HCT116 (cell line): ENCODE results near the gene CDCA3. TPM values are rescaled to one million over a fixed set of nuclear protein-coding genes. Genes with fewer than 3 reads are reported as not detected.

Experiments used
- ATAC-seq: fragments of 200-7000 bp; cut with Tn5 transposase; 2 replicates; pipeline ENCODE4 v1.9.1; 2020; ENCODE audit warnings: mild to moderate bottlenecking, moderate library complexity
- BruUV-seq: library from RNA; stranded (reverse); fragments of 400-500 nt; replicated peaks from 2 replicates; lab custom pipeline; 2021; lab: Mats Ljungman, UMichigan
- CTCF ChIA-PET: fragments of 300-600 bp; sonication (Branson Sonifier 250); formaldehyde crosslinking; loops from one replicate; lab custom pipeline; 2021; ENCODE audit warnings: antibody characterized with exemption; lab: Charles Lee
- POLR2A ChIA-PET: fragments of 300-600, 350-600 bp; sonication (Branson Sonifier 250); formaldehyde crosslinking; loops from one replicate; lab custom pipeline; 2021; ENCODE audit warnings: antibody characterized with exemption; lab: Charles Lee
- RAD21 ChIA-PET, 2 experiments: fragments of 300-600 bp; sonication (Branson Sonifier 250); formaldehyde crosslinking; loops; one replicate each; lab custom pipeline; 2023; ENCODE audit warnings: low total read pairs in 2 of 2; ENCODE audit not compliant: uncharacterized antibody in 2 of 2, unreplicated experiment in 2 of 2, low non-redundant PET in 1 of 2; lab: Charles Lee
- DNase-seq: peaks from one replicate; pipeline ENCODE4 v3.0.0-alpha.2; 2010; ENCODE audit warnings: low read depth, low spot score
- H2AFZ ChIP-seq: fragments of 200-600 bp; shearing (Covaris generic), sonication (generic); 2 replicates; pipeline ENCODE4 v1.6.1; 2017; ENCODE audit warnings: low read depth, mixed run types, mixed read lengths, antibody characterized with exemption, low read length; ENCODE audit not compliant: poor library complexity, severe bottlenecking
- H3K27ac ChIP-seq: 2 replicates; pipeline ENCODE4 v1.5.1; 2012; ENCODE audit warnings: low read depth, low read length
- H3K27me3 ChIP-seq: fragments of 200-600 bp; sonication (generic); 2 replicates; pipeline ENCODE4 v1.6.1; 2016; ENCODE audit warnings: mixed run types, low read length, mixed read lengths; ENCODE audit not compliant: insufficient read depth
- H3K36me3 ChIP-seq, 2 experiments: fragments of 200-500 bp in 1 of 2; fragments of 200-600 bp in 1 of 2; sonication (Bioruptor generic) in 1 of 2; sonication (generic) in 1 of 2; 2 replicates each; pipeline versions ENCODE4 v1.5.1 to v1.6.1; 2014 to 2016; ENCODE audit warnings: low read length in 2 of 2, inconsistent platforms in 1 of 2, mixed read lengths in 1 of 2, mixed run types in 1 of 2; ENCODE audit not compliant: insufficient read depth in 2 of 2, control insufficient read depth in 1 of 2
- H3K4me1 ChIP-seq, 2 experiments: fragments of 200-600 bp in 1 of 2; sonication (generic) in 1 of 2; 2 replicates each; pipeline versions ENCODE4 v1.5.1 to v1.6.1; 2012 to 2017; ENCODE audit warnings: low read length in 2 of 2, inconsistent platforms in 1 of 2, mild to moderate bottlenecking in 1 of 2, mixed read lengths in 1 of 2, mixed run types in 1 of 2, moderate library complexity in 1 of 2; ENCODE audit not compliant: insufficient read depth in 2 of 2, control insufficient read depth in 1 of 2
- H3K4me2 ChIP-seq: fragments of 200-600 bp; sonication (generic); 2 replicates; pipeline ENCODE4 v1.6.1; 2017; ENCODE audit warnings: mixed run types, low read length, mixed read lengths
- H3K4me3 ChIP-seq, 2 experiments: fragments of 200-600 bp in 1 of 2; sonication (generic) in 1 of 2; replicated peaks in 1 of 2; 2 replicates each; pipeline ENCODE4 v1.5.1; 2011 to 2016; ENCODE audit warnings: low read length in 2 of 2, control low read depth in 1 of 2, low read depth in 1 of 2, mild to moderate bottlenecking in 1 of 2, mixed read lengths in 1 of 2, mixed run types in 1 of 2
- H3K79me2 ChIP-seq: fragments of 200-600 bp; sonication (generic); 2 replicates; pipeline ENCODE4 v1.6.1; 2017; ENCODE audit warnings: mild to moderate bottlenecking, mixed run types, low read length, moderate library complexity, mixed read lengths; ENCODE audit not compliant: insufficient read depth
- H3K9ac ChIP-seq: fragments of 200-600 bp; sonication (generic); 2 replicates; pipeline ENCODE4 v1.6.1; 2016; ENCODE audit warnings: low read length, mixed read lengths
- H3K9me2 ChIP-seq: fragments of 200-600 bp; sonication (generic), shearing (Covaris generic); 2 replicates; pipeline ENCODE4 v1.6.1; 2017; ENCODE audit warnings: mixed run types, mild to moderate bottlenecking, moderate library complexity; ENCODE audit not compliant: insufficient read depth
- H3K9me3 ChIP-seq, 2 experiments: fragments of 200-500 bp in 1 of 2; fragments of 200-600 bp in 1 of 2; sonication (Bioruptor generic) in 1 of 2; sonication (generic) in 1 of 2; 2 replicates each; pipeline ENCODE4 v1.6.1; 2014 to 2017; ENCODE audit warnings: low read length in 2 of 2, mixed read lengths in 2 of 2, inconsistent platforms in 1 of 2, low read depth in 1 of 2, mild to moderate bottlenecking in 1 of 2, mixed run types in 1 of 2, moderate library complexity in 1 of 2; ENCODE audit not compliant: control insufficient read depth in 1 of 2, insufficient read depth in 1 of 2
- H4K20me1 ChIP-seq: fragments of 200-600 bp; sonication (generic), shearing (Covaris generic); 2 replicates; pipeline ENCODE4 v1.6.1; 2017; ENCODE audit warnings: mixed run types, mild to moderate bottlenecking, moderate library complexity; ENCODE audit not compliant: insufficient read depth
- CTCF ChIP-seq, 3 experiments: fragments of 200-600 bp in 1 of 3; sonication (generic) in 1 of 3; IDR thresholded peaks in 2 of 3; conservative IDR thresholded peaks in 1 of 3; 2 replicates each; pipeline ENCODE4 v1.5.1; 2012 to 2017; ENCODE audit warnings: low read depth in 2 of 3, low read length in 2 of 3, antibody characterized with exemption in 1 of 3, borderline replicate concordance in 1 of 3, control low read depth in 1 of 3, mild to moderate bottlenecking in 1 of 3, mixed read lengths in 1 of 3, mixed run types in 1 of 3, moderate library complexity in 1 of 3; ENCODE audit not compliant: insufficient read depth in 1 of 3
- EGR1 ChIP-seq: IDR thresholded peaks from 2 replicates; pipeline ENCODE4 v1.6.1; 2012; ENCODE audit warnings: low read depth
- EZH2 ChIP-seq: fragments of 200-600 bp; sonication (generic); IDR thresholded peaks from 2 replicates; pipeline ENCODE4 v1.6.1; 2017; ENCODE audit warnings: antibody characterized with exemption, mixed run types
- RAD21 ChIP-seq: IDR thresholded peaks from 2 replicates; pipeline ENCODE4 v1.6.1; 2012; ENCODE audit warnings: low read depth, mild to moderate bottlenecking
- ZBTB33 ChIP-seq: IDR thresholded peaks from 2 replicates; pipeline ENCODE4 v1.6.1; 2011; ENCODE audit warnings: mild to moderate bottlenecking, low read length, moderate library complexity; ENCODE audit not compliant: insufficient replicate concordance; ENCODE audit errors: extremely low read depth
- ZFX ChIP-seq: fragments of 450-650 bp; IDR thresholded peaks from 2 replicates; pipeline ENCODE4 v1.6.1; 2017
- intact Hi-C: fragments of 100-400 bp; cut with micrococcal nuclease; formaldehyde crosslinking; loops from 2 replicates; pipeline ENCODE4 v1.10.0; 2022
- total RNA-seq: library from RNA; stranded (reverse); gene quantifications from one replicate; pipeline ENCODE4 v1.2.1, GENCODE V29; 2021; ENCODE audit not compliant: unreplicated experiment
- TF ChIP-seq, protein P1 (sequence below): IDR thresholded peaks from 2 replicates; pipeline ENCODE4 v1.6.1; 2012; ENCODE audit warnings: low read depth

CDCA3 gene
- total RNA-seq, 1 experiment from 2014 or later = 63.0 TPM

- ChIA-PET RAD21 (no interaction called here), CTCF (no interaction called here), POLR2A (interaction anchor here (0.6 kb wide), 1 partner anchor 210 kb away, joined by 5 read pairs; no protein-coding TSS in a partner anchor)
- no peak overlapping the region for H3K9ac ChIP-seq
- no peak overlapping the region for H3K4me3 ChIP-seq
- H3K4me2 ChIP-seq = no peak overlapping the region
- no peaks in the 10 kb centered on the region for H3K9me2 ChIP-seq
- ATAC-seq = no peak
- H3K27me3 ChIP-seq = peaks cover 6% of the 10 kb centered on the region; the same call in 1 of the 2 replicates
- no peak for DNase-seq
- H2AFZ ChIP-seq = no peak overlapping the region
- no peak for TF ChIP-seq EGR1
- TF ChIP-seq CTCF (IDR thresholded peaks at IDR 0.05 in 2 of 3, conservative IDR thresholded peaks at IDR 0.05 in 1 of 3; ENCODE audit: borderline replicate concordance in 1 of 3, insufficient read depth in 1 of 3, low read depth in 2 of 3, low read length in 2 of 3) = no peak
- no peak for TF ChIP-seq EZH2
- no peak for TF ChIP-seq ZBTB33
- no peak for TF ChIP-seq RAD21
- TF ChIP-seq ZFX = no peak
- TF ChIP-seq, protein P1, sequence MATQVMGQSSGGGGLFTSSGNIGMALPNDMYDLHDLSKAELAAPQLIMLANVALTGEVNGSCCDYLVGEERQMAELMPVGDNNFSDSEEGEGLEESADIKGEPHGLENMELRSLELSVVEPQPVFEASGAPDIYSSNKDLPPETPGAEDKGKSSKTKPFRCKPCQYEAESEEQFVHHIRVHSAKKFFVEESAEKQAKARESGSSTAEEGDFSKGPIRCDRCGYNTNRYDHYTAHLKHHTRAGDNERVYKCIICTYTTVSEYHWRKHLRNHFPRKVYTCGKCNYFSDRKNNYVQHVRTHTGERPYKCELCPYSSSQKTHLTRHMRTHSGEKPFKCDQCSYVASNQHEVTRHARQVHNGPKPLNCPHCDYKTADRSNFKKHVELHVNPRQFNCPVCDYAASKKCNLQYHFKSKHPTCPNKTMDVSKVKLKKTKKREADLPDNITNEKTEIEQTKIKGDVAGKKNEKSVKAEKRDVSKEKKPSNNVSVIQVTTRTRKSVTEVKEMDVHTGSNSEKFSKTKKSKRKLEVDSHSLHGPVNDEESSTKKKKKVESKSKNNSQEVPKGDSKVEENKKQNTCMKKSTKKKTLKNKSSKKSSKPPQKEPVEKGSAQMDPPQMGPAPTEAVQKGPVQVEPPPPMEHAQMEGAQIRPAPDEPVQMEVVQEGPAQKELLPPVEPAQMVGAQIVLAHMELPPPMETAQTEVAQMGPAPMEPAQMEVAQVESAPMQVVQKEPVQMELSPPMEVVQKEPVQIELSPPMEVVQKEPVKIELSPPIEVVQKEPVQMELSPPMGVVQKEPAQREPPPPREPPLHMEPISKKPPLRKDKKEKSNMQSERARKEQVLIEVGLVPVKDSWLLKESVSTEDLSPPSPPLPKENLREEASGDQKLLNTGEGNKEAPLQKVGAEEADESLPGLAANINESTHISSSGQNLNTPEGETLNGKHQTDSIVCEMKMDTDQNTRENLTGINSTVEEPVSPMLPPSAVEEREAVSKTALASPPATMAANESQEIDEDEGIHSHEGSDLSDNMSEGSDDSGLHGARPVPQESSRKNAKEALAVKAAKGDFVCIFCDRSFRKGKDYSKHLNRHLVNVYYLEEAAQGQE = no peak
- peaks cover 13 to 24% of the 10 kb centered on the region in 2 experiments for H3K4me1 ChIP-seq
- H4K20me1 ChIP-seq = no peaks in the 10 kb centered on the region
- H3K27ac ChIP-seq = no peak overlapping the region
- intact Hi-C loops = no loop called here
- BruUV-seq = no TSS peak
- no peaks in the 10 kb centered on the region for H3K36me3 ChIP-seq
- H3K79me2 ChIP-seq = no peaks in the 10 kb centered on the region
- no peaks in the 10 kb centered on the region for H3K9me3 ChIP-seq
Measured at GRCh38 chr12:6818645-6819044, 32.4 kb downstream of the CDCA3 start.
